Psoas muscle (tissue), 8 donors: ENCODE measurements around the gene FSTL4. TPM values are rescaled to one million over a fixed set of nuclear protein-coding genes. Genes with fewer than 3 reads are reported as not detected.

Experiments
- ATAC-seq, 4 donors: fragments of 200-7000 bp; cut with Tn5 transposase; one replicate each; pipeline ENCODE4 v1.9.1; 2020; ENCODE audit warnings: moderate library complexity in 3 of 4, mild to moderate bottlenecking in 2 of 4
- DNase-seq, 2 donors: peaks; one replicate each; pipeline ENCODE4 v3.0.0-alpha.2; 2020
- H3K27ac ChIP-seq: fragments of 200-600 bp; one replicate; pipeline ENCODE4 v1.8.0; 2022
- H3K27me3 ChIP-seq, 3 donors: fragments of 200-600 bp in 1 of 3; one replicate each; pipeline versions ENCODE4 v1.6.1 to v1.8.0; 2013 to 2022; ENCODE audit warnings: low read length in 2 of 3, mild to moderate bottlenecking in 2 of 3, moderate library complexity in 1 of 3; ENCODE audit not compliant: insufficient read depth in 3 of 3
- H3K36me3 ChIP-seq, 2 donors: fragments of 200-600 bp in 1 of 2; one replicate each; pipeline versions ENCODE4 v1.6.1 to v1.8.0; 2013 to 2022; ENCODE audit warnings: low read depth in 1 of 2, mild to moderate bottlenecking in 1 of 2, moderate library complexity in 1 of 2; ENCODE audit not compliant: insufficient read depth in 1 of 2
- H3K4me1 ChIP-seq: fragments of 200-600 bp; one replicate; pipeline ENCODE4 v1.8.0; 2022
- H3K4me3 ChIP-seq: fragments of 200-600 bp; one replicate; pipeline ENCODE4 v1.8.0; 2022; ENCODE audit warnings: mild to moderate bottlenecking
- H3K9me3 ChIP-seq: fragments of 200-600 bp; one replicate; pipeline ENCODE4 v1.8.0; 2022
- CTCF ChIP-seq: fragments of 200-600 bp; IDR thresholded peaks from one replicate; pipeline ENCODE4 v1.8.0; 2022; ENCODE audit warnings: antibody characterized with exemption
- WGBS, 3 donors: extraction: QIAGEN DNeasy Blood & Tissue Kit; methylation state at CpG; one replicate each; pipeline versions ENCODE4 v1.1.6 to v1.1.7; 2013; 5-methylcytosine and 5-hydroxymethylcytosine counted together
- intact Hi-C, 2 donors: fragments of 100-400 bp; cut with DNase I; formaldehyde crosslinking; loops; one replicate each; pipeline versions ENCODE4 v1.11.0 to v1.14.2; 2022
- polyA plus RNA-seq, 3 donors: library from polyadenylated mRNA; stranded (reverse); fragments of 200-250 nt; gene quantifications; one replicate each; pipeline ENCODE4 v1.2.3, GENCODE V29; 2013
- total RNA-seq, 4 donors: library from RNA; stranded (reverse); fragmentation: NEBNext Ultra II Directional in 2 of 4; extraction: Animal tissue kit (Norgen Biotek cat#: 25700) in 2 of 4; gene quantifications; one replicate each; pipeline versions ENCODE4 v1.2.1 to v1.2.4, GENCODE V29; 2021 to 2023
- donor health status: healthy with polysubstance abuse.
- donor health status: DM: no; HTN: no; CAD: no; lungs with moderate emphysema.
- donor health status: Bipolar disorder and iron deficiency.
- donor health status: healthy.
- donor health status: DM: yes; HTN: yes; CAD: no.
- donor health status: DM: no; HTN: no; CAD: no.
- donor health status: DM: no; HTN: no; CAD: no.
- donor health status: DM: yes; HTN: yes; CAD: no.

The FSTL4 gene
- total and polyA plus RNA-seq, 7 donors = 0.07 to 0.81 (median 0.24) TPM

GRCh38 chr5:133510634-133511262 is 101.6 kb downstream of the FSTL4 start:
- H3K36me3 ChIP-seq = no peaks in the 10 kb centered on the region
- H3K9me3 ChIP-seq = no peaks in the 10 kb centered on the region
- TF ChIP-seq CTCF = no peak
- DNase-seq (no peak), ATAC-seq (no peak)
- intact Hi-C loops = no loop called here
- 94 to 96% (median 95%) methylated on average over 11 of the region's 11 CpGs for WGBS, 3 donors
- no peak overlapping the region for H3K4me3 ChIP-seq
- no peak overlapping the region for H3K27ac ChIP-seq
- H3K27me3 ChIP-seq = no peaks in the 10 kb centered on the region
- no peaks in the 10 kb centered on the region for H3K4me1 ChIP-seq

DNA sequence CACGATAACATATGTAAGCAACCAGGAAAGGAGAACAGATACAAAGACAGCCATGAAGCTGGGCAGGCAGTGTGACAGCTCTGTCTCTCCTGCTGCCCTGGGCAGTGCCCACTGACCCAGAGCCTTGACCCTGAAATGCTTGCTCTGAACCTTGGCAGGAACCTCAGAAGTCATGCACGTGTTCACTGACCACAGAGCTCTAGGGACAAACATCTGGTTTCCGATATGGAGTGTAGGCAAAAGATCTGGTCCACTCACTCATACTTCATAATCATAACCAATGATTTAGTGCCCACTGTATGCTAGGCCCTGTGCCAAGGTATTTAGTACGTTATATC is 102.6 kb downstream of the FSTL4 start:
- intact Hi-C loops = no loop called here
- no peaks in the 10 kb centered on the region for H3K27me3 ChIP-seq
- no peak overlapping the region for H3K27ac ChIP-seq
- DNase-seq (no peak), ATAC-seq (no peak)
- H3K4me1 ChIP-seq = no peaks in the 10 kb centered on the region
- 49 to 68% (median 61%) methylated on average over 4 of the region's 4 CpGs for WGBS, 3 donors
- no peaks in the 10 kb centered on the region for H3K36me3 ChIP-seq
- H3K4me3 ChIP-seq = no peak overlapping the region
- H3K9me3 ChIP-seq = no peaks in the 10 kb centered on the region
- TF ChIP-seq CTCF = no peak

DNA sequence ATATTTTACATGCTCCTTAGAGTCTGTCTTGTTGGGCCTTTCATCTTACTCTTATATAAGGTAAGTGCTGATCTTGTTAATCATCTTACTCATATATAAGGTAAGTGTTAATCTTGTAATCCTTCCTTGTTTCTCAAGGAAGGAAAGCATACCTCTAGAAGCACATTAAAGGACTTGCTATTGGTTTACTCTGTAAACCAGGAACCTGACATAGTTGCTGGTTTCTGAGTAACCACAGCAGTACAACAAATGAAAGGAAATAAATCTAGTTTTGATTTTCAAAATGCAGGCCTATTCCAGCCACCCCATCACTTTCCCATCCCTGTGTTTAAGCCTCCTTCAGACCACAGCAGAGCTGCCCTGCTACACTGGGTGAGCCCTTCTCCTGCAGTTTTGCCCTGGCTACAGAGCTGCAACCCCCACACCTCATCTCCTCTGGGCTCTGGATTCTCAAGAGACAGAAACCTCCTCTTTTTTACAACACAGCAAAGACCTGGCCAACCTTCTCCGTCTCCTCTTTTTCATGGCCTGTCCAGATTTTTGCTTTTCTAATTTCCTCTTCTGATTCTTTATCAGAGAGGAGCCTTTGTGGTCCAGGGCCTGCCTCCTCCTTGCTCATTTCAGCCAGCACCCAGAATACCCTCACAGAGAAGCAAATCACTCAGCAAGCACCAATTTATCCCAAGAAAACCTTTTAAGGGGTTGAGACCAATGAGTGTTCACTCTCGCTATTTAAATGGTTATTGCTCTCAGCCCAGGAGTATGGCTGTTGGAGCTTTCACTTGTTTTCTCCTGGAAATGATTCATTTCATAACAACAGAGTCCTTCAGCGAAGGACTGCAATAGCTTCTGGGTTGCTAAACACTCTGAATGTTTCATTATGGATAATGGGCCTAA is 103.2 kb downstream of the FSTL4 start:
- no peak for TF ChIP-seq CTCF
- Histone ChIP-seq H3K9me3 (no peaks in the 10 kb centered on the region), H3K4me3 (no peak overlapping the region), H3K27ac (no peak overlapping the region), H3K36me3 (no peaks in the 10 kb centered on the region), H3K4me1 (no peaks in the 10 kb centered on the region), H3K27me3 (no peaks in the 10 kb centered on the region)
- intact Hi-C loops = no loop called here
- DNase-seq = no peak
- 88 to 93% (median 92%) methylated on average over 3 of the region's 3 CpGs for WGBS, 3 donors
- no peak for ATAC-seq

DNA sequence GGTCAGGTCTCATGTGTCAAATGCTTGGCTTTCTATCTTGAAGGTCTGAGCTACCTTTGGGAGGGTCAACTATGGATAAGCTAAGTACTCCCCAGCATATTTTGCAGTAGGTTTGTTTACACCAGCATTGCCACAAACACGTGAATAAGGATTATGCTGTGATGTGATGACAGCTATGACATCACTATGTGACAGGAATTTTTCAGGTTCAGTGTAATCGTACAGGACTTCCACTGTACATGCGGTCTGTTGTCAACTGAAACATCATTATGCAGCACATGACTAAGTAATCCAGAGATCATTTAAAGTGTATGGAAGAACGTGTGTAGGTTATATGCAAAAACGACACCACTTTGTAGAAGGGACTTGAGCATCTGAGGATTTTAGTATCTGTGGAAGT is 104.0 kb downstream of the FSTL4 start:
- no peaks in the 10 kb centered on the region for H3K9me3 ChIP-seq
- H3K4me1 ChIP-seq = no peaks in the 10 kb centered on the region
- H3K27me3 ChIP-seq = no peaks in the 10 kb centered on the region
- 83 to 87% (median 85%) methylated on average over 5 of the region's 5 CpGs for WGBS, 3 donors
- no peak overlapping the region for H3K27ac ChIP-seq
- H3K4me3 ChIP-seq = no peak overlapping the region
- TF ChIP-seq CTCF = no peak
- H3K36me3 ChIP-seq = no peaks in the 10 kb centered on the region
- intact Hi-C loops = no loop called here
- ATAC-seq (no peak), DNase-seq (no peak)
